Anterior cingulate cortex (tissue), 58 donors: ENCODE measurements around the gene CLINT1.
"Not testable (repeated sequence)": the region's sequence is repeated elsewhere in the genome, so short reads cannot be mapped to it uniquely, and the experiment has no call there.

Experiments used
- DNase-seq, 58 donors: peaks; one replicate each; lab custom pipeline; 2025; lab: John Stamatoyannopoulos, UW

CLINT1 gene

DNA sequence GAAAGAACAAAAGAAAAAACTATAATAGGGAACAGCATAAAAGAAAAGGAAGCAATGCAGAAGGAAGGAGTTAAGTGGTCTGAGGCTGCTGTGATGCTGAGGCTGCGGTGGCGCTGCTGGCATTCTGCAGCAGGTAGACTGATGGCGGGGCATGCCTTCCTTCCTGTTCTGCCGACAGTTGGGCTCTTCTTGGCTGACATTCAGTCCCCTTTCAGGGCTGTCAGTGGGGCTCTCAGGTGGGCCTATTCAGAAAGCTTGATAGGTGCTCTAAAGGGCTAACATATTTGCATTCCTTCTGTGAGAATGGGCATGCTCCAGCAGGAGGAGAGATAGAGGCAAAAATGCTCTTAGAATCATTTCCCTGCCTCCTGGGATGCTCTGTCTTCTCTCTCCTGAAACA, 5.1 kb upstream of the CLINT1 start:
- DNase-seq, result no peak

DNA sequence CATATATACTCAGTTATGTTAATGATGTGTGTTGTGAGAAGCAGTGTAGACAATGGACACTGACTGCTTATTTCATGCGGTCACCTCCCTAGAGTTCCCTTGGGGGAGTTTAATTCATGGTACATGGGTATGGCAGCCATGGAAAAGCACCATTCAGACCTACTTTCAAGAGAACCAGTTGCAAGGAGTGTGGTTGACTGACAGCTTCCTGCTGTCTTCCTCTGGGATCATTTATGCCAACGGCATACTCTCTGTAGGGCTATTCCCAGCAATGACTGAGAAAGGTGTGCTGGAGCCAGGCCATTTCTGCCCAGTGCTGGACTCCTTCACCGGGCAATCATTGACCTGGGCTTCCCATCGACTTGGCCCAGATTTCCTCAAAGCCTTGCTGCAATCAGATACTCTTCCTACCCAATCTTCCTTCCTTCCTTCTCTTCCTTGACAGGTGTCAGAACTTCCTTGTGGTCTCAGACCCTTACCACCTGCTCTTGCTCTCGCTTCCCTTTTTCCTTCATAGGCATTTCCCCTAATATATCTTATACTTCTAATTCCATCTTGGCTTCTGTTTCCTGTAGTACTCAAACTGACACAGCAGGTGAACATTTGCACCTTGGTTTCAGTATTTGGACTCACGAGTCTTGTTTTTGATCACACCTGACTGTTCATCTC, 3.4 kb upstream of the CLINT1 start:
- no peak for DNase-seq

DNA sequence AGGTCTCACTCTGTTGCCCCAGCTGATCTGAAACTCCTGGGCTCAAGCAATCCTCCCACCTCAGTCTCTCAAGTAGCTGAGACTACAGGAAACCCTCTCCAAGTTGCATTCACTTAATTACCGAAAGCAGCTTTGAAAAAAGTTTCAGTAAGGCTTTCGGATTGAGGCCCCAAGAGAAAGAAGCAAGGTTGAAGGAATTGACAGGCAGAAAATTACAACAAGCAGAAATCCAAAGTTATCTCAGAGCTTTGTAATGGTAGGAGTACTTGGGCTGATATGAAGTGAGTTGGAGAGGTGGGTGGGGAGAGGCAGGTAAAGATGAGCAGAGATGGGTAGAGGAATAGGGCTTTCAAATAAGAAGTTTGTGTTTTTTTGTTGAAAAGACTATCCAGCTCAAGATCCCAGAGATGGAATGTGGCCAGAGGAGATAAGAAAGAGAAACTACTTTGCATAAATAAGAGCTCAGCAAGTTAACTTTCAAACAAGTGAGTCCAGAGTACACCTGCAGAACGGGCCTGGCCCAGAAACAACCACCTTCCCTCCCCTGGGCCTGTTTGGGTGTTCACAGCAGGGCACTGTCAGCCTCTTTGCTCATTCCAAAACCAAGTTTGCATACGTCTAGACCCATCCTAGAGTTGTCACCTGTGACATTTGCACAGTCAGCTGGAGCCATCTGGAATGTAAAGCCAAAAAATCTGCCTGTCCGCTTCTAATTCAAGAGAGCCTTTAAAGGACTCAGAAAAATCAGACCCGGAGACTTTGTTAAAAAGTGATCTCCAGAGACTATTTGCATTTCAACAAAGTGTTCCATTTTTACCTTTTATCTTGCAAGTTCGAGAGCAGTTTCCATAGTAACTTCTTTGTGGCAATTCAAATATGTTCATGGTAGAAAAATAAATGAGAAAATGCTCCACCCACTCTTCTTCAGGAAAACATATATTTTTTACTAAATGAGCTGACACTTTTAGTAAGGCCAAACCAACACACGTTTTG, 2.2 kb upstream of the CLINT1 start:
- DNase-seq, result peak in 1 of 58 donors; percentile 5

DNA sequence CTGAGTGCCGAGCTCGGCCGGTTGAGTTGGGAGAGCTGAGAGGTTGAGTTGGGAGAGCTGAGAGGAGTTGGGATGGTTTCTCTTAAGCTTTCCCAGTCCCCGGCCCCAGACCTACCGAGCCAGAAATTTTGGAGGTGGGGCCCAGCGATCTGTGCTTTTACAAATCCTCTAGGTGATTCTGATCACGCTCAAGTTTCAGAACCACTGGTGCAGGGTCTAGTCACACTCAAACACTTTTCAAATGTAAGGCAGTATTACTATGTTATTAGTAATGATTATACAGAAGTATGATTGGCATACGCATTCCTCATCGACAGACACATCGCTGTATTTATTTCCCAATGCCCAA, 256 bp upstream of the CLINT1 start:
- DNase-seq, result peak in 1 of 58 donors; percentile 20

DNA sequence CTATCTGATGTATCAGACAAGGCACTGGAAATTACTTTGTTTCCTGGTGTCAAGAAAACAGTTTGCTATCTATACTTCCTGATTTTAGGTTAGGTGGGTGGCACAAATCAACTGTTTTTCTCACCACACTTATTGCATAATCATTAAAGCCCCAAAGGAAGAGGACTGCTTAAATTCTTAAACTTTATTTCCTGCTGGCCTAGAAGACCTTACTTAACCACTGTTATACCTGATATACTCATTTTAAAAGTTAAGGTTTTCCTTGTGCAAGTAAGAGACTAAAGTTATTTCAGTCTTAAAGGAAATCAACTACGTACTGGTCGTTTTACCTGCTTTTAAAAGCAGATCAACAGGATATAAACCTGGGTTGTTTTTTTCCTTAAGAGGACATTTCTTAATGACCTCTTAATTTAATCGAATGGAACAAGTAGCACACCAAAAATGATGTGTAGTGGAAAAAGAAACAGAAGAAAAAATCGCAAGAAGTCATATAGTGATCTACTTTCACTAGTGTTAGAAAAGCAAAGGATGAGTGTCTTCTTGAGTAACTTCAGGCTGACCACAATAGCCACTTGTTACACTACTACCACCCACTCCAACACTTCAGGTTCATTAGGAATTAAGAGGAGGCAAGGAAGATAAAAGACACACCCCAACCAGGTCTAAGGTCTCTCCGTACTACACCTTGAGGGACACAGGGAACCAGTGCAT, 974 bp downstream of the CLINT1 start:
- no peak for DNase-seq

DNA sequence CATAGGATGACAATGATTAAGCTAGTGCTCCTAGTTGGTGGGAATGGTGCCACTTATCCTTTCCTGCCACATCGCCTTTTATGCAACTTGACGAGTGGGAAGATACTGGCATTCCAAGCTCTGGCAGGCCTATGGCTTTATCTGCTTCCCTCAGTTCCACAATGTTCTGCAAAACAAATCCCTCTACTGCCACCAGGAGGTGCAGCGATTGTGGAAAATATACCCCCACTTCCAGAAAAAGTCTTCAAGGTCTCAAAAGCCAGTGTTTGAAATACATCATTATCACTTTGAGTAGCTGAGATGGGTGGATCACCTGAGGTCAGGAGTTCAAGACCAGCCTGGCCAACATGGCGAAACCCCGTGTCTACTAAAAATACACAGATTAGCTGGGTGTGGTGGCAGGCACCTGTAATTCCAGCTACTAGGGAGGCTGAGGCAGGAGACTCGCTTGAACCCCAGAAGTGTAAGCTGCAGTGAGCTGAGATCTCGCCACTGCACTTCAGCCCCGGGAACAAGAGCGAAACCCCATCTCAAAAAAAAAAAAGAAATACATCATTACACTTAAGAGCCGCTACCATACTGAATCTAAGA, 3.4 kb downstream of the CLINT1 start:
- DNase-seq, result peak in 35 of 58 donors; percentile 1 to 52 (median 16)

DNA sequence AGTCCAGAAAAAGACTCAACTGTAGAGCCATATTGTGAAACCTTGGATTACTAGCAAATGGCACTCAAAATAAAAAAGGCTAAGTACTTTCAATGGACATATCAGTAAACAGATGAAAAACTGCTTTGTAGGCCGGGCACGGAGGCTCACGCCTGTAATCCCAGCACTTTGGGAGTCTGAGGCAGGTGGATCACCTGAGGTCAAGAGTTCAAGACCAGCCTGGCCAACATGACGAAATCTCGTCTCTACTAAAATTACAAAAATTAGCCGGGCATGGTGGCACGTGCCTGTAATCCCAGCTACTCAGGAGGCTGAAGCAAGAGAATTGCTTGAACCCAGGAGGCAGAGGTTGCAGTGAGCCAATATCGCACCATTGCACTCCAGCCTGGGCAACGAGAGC, 5.6 kb downstream of the CLINT1 start:
- not testable (repeated sequence) for DNase-seq

DNA sequence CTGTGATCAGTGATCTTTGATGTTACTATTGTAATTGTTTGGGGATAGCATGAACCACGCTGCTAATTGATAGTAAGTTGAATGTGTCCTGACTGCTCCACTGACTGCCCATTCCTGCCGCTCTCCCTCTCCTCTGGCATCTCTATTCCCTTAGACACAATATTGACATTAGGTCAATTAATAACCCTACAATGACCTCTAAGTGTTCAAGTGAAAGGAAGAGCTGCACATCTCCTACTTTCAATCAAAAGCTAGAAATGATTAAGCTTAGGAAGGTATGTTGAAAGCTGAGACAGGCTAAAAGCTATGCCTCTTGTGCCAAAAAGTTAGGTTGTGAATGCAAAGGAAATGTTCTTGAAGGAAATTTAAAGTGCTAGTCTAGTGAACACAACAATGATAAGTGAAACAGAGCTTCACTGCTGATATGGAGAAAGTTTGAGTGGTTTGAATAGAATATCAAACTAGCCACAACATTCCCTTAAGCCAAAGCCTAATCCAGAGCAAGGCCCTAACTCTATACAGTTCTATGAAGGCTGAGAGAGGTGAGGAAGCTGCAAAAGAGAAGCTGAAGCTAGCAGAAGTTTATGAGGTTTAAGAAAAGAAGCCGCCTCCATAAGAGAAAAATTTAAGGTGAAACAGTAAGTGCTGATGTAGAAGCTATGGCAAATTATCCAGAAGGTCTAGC, 12.9 kb downstream of the CLINT1 start:
- DNase-seq, result no peak

DNA sequence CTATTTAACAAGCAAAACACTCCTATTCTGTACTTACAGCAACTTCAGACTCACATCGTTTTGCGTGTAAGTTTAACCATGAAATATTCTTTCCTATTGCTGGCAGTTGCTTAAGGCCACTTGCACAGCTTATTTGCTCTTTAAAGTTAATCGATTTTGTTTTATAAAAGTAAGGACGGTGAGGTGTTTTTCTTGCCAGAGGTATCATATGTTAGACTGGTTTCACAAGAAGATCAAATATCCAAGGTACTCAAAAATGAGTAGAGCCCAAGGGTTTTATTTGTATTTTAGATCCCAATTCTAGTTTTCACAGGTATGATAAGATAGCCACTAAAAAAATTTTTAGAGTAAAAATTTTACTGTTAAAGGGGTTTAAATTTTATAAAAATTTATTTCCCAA, 16.2 kb downstream of the CLINT1 start:
- no peak for DNase-seq

DNA sequence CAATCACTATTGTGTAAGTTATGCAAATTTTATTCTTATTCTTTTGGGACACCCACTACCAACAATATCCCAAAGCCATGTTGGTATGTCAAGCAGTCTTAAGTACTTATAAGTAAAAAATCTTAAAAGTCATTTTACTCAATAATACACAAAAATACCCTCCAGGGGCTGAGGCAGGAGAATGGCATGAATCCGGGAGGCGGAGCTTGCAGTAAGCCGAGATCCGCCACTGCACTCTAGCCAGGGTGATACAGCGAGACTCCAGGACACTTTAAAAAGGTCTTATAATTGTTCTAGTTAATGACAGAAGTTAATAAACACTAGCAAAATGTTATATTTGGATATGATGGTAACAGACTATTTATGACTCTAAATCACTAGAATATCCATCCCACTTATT, 16.8 kb downstream of the CLINT1 start:
- no peak for DNase-seq

DNA sequence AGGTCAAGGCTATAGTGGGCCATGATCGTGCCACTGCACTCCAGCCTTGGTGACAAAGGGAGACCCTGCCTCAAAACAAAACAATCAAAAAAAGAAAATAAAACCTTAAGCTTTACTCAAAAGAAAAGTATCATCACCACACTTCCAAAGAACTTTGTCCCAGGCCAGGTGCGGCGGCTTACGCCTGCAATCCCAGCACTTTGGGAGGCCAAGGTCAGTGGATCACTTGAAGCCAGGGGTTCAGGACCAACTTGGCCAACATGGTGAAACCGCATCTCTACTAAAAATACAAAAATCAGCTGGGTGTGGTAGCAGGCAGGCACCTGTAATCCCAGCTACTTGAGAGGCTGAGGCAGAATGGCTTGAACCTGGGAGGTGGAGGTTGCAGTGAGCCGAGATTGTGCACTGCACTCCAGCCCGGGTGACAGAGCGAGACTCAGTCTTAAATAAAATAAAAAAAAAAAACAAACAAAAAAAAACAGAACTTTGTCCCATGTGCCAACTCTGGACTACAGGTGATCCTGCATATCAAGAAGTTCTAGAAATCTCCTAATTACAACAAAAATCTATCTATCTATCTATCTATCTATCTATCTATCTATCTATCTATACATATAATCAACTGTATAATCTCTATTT, 19.7 kb downstream of the CLINT1 start:
- DNase-seq, result no peak

DNA sequence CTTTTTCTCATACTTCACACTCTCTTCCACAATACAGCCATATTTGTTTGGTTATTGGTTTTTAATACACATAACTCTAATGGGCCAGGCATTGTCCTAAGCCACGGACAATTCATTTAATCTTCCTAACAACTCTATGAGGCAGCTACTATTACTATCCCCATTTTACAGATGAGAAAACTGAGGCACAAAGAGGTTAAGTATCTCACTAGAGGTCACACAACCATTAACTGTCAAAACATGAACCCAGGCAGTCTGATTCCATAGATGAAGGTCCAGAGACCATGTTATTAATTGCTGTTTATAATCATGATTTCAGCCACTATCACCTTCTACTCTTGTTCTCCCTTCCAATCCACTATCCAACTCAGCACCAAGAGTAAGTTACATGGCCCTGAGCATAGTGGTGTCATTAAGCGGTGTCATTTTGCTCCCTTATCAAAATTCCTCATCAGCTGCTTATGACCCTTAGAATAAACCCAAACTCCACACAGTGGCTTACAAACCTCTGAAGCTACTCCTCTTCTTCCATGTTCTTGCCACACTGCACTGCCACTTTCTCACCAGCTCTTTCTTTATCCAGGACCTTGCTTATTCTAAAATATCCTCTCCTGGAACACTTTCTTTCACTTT, 22.7 kb downstream of the CLINT1 start:
- DNase-seq, result no peak

DNA sequence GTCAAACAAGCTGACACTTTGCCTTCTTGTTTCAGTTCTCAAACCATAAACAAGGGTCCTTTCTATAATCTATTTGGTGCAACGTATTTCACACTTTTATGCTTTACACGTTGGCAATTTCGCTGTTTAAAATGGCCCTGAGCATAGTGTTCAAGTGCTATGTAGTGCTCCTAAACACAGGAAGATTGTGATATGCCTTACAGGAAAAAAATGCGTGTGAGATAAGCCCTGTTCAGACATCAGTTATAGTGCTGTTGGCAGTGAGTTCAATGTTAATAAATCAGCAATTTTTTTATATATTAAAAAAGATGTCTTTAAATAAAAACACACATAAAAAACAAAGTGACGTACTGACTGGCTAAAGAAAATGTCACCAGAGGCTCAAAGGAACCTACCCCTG, 23.9 kb downstream of the CLINT1 start:
- no peak for DNase-seq

DNA sequence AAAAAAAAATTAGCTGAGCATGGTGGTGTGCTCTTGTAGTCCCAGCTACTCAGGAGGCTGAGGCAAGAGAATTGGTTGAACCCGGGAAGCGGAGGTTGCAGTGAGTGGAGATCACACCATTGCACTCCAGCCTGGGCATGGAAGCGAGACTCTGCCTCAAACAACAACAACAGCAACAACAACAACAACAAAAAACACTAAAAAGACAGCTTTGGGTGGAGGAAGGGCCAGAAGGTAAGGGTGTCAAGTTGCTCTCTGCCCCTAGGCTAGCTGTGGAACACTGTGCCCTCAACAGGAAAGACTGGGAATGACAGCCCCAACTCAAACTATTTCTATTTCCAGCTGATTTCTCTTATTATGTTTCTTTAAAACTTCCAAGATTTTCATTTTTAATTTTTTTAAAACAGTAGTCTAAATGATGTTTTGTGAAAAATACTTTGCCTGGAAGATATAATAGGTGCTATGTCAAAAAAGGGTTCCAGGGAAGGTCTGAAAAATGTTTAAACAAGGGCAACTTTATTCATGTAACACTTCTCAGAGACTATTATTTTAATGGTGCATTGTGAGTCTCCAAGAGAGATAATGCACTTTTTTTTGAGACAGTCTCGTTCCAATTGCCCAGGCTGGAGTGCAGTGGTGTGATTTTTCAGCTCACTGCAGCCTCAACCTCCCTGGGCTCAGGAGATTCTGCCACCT, 29.9 kb downstream of the CLINT1 start:
- no peak for DNase-seq

DNA sequence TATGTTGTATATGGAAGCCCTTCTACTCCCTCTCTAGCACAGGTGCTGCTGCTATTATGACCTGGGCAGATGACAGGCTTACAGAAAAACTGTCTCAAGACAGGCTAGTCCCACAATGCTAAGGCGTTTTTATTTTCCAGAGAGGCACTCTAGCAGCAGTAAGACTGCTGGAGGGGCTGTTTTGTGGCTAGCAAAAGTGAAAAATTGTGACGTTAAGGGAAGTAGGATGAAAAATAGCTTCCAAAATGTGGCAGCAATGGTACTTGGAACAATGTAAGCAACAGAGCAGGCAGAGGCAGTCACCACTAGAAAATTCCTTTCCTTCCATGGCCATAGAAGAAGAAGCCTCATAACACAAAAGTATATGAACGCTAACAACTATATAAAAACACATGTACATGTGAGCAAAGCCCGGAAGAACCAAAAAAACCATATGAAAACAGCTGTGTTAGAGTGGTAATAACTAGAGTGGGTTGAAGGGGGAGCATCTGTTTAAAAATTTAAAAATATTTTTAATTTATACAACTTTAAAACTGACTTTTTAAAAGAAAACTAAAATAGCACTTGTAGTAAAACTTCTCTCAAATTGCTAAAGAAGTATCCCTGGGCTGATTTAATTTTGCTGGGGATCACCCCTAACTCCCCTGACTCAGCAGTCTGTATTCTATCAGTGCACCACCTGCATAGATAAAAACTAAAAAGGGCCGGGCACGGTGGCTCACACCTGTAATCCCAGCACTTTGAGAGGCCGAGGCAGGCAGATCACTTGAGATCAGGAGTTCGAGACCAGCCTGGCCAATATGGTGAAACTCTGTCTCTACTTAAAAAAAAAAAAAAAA, 30.6 kb downstream of the CLINT1 start:
- DNase-seq, result no peak

DNA sequence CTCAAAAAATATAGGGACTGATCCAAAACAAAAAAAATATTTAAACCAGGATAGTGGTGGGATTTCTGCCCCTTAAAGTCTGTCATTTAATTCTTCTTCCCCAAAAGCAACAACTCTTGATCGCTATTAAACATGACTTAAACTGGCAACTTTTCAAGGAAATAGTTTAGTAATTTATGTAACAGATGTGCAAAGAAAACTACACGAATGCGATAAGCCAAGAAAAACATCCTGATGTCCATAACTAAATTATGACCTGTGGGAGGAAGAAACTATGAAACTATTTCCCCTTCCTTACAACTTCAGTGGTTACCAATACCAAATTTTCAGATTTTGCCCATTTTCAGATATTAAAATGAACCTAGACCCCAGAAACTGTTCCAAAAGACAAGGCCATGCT, 31.5 kb downstream of the CLINT1 start:
- DNase-seq, result no peak

DNA sequence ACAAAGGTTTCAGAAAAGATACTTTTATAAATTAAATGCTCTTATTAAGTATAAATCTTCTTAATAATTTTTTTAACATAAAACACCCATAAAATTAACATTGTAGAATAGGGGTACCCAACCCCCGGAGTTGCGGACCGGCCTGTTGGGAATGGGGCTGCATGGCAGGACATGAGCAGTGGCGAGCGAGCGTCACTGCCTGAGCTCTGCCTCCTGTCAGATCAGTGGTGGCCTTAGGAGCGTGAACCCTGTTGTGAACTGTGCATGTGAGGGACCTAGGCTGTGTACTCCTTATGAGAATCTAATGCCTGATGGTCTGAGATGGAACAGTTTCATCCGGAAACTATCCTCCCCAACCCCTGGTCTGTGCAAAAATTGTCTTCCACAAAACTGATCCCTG, 35.3 kb downstream of the CLINT1 start:
- DNase-seq, result no peak
